Measurements from ENCODE around the gene EDC4. TPM values are rescaled to one million over a fixed set of nuclear protein-coding genes. Genes with fewer than 3 reads are reported as not detected.

Gene EDC4
- total RNA-seq, 2 experiments from 2014 or later: 99.6 to 102 TPM

- no peak overlapping the region for H3K27ac Mint-ChIP-seq
Observed at GRCh38 chr16:67879936-67880335, 7.1 kb downstream of the EDC4 start.

GRCh38 chr16:67880584-67880983 is 7.7 kb downstream of the EDC4 start:
- H3K27ac Mint-ChIP-seq: no peak overlapping the region
- DNase-seq: no peak
- no peaks in the 10 kb centered on the region for H3K27me3 Mint-ChIP-seq
- no peaks in the 10 kb centered on the region for H3K9me3 Mint-ChIP-seq
- H3K36me3 Mint-ChIP-seq: peaks cover 20% of the 10 kb centered on the region
- H3K4me3 Mint-ChIP-seq: no peak overlapping the region
- H3K4me1 Mint-ChIP-seq: peaks cover 1% of the 10 kb centered on the region

More at GRCh38 chr16:67879936-67880335, 7.1 kb downstream of the EDC4 start:
- Mint-ChIP-seq H3K9me3 (no peaks in the 10 kb centered on the region), H3K36me3 (peaks cover 23% of the 10 kb centered on the region), H3K4me3 (no peak overlapping the region), H3K4me1 (peaks cover 8% of the 10 kb centered on the region), H3K27me3 (no peaks in the 10 kb centered on the region)
- no peak for DNase-seq

- Mint-ChIP-seq H3K9me3 (no peaks in the 10 kb centered on the region), H3K4me1 (no peaks in the 10 kb centered on the region), H3K4me3 (no peak overlapping the region), H3K36me3 (peaks cover 20% of the 10 kb centered on the region), H3K27me3 (no peaks in the 10 kb centered on the region), H3K27ac (no peak overlapping the region)
- no peak for DNase-seq
Observed at GRCh38 chr16:67881621-67882161, 8.8 kb downstream of the EDC4 start.

- H3K36me3 Mint-ChIP-seq: peaks cover 18% of the 10 kb centered on the region
- H3K4me1 Mint-ChIP-seq: no peaks in the 10 kb centered on the region
- no peak overlapping the region for H3K4me3 Mint-ChIP-seq
- H3K27ac Mint-ChIP-seq: no peak overlapping the region
- DNase-seq: no peak
- H3K27me3 Mint-ChIP-seq: no peaks in the 10 kb centered on the region
- no peaks in the 10 kb centered on the region for H3K9me3 Mint-ChIP-seq
Observed at GRCh38 chr16:67882374-67883145, 9.7 kb downstream of the EDC4 start.

- H3K27me3 Mint-ChIP-seq: no peaks in the 10 kb centered on the region
- no peaks in the 10 kb centered on the region for H3K4me1 Mint-ChIP-seq
- H3K27ac Mint-ChIP-seq: no peak overlapping the region
Observed at GRCh38 chr16:67883146-67883871, 10.5 kb downstream of the EDC4 start.

DNA sequence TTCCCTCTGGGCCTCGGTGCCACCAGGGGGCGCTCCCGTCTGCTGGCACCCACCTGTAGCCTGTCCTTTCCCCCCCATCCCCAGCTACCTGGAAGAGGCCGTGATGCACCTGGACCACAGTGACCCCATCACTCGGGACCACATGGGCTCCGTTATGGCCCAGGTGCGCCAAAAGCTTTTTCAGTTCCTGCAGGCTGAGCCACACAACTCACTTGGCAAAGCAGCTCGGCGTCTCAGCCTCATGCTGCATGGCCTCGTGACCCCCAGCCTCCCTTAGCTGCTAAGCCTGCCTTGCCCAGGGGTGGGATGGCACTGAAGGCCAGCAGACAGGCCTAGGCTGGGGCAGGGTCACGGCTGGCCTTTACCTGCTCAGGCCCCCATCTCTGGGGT is 11.0 kb downstream of the EDC4 start:
- Mint-ChIP-seq H3K36me3 (peaks cover 14% of the 10 kb centered on the region), H3K27ac (no peak overlapping the region), H3K9me3 (no peaks in the 10 kb centered on the region), H3K4me3 (no peak overlapping the region), H3K4me1 (no peaks in the 10 kb centered on the region), H3K27me3 (no peaks in the 10 kb centered on the region)
- DNase-seq: peak; percentile 76

More at GRCh38 chr16:67883146-67883871, 10.5 kb downstream of the EDC4 start:
- Mint-ChIP-seq H3K4me3 (no peak overlapping the region), H3K9me3 (no peaks in the 10 kb centered on the region), H3K36me3 (peaks cover 14% of the 10 kb centered on the region)
- DNase-seq: no peak

- H3K36me3 Mint-ChIP-seq: peaks cover 14% of the 10 kb centered on the region
- H3K9me3 Mint-ChIP-seq: no peaks in the 10 kb centered on the region
- no peaks in the 10 kb centered on the region for H3K27me3 Mint-ChIP-seq
- H3K4me1 Mint-ChIP-seq: no peaks in the 10 kb centered on the region
- no peak within 1 kb of the TSS for H3K27ac Mint-ChIP-seq
- no peak within 1 kb of the TSS for H3K4me3 Mint-ChIP-seq
- no peak for DNase-seq
Observed at GRCh38 chr16:67884684-67885083, 11.8 kb downstream of the EDC4 start, which contains the start of gene NRN1L. NRN1L (plus strand) TSS chr16:67884885; CDS start chr16:67884904, 19 bp downstream.

DNA sequence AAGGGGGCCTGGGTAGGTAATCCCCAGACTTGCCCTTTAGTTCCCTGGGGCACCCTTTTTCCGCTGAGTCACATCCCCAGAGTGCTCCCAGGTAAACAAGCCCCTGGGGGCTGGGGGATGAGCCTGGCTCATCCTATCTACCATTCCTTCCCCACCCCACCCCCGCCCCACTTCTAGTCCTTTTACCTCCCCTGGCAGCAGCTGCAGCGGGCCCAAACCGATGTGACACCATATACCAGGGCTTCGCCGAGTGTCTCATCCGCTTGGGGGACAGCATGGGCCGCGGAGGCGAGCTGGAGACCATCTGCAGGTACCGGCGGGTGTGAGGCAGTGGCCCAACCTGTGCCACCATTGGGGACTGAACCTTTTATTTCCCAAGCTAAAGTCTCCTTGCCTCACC is 12.7 kb downstream of the EDC4 start:
- Mint-ChIP-seq H3K36me3 (peaks cover 10% of the 10 kb centered on the region), H3K27me3 (no peaks in the 10 kb centered on the region), H3K4me1 (no peaks in the 10 kb centered on the region), H3K9me3 (no peaks in the 10 kb centered on the region), H3K4me3 (no peak overlapping the region), H3K27ac (no peak overlapping the region)
- DNase-seq: no peak

- no peak overlapping the region for H3K4me3 Mint-ChIP-seq
- H3K27ac Mint-ChIP-seq: no peak overlapping the region
- no peaks in the 10 kb centered on the region for H3K4me1 Mint-ChIP-seq
- no peaks in the 10 kb centered on the region for H3K9me3 Mint-ChIP-seq
- H3K27me3 Mint-ChIP-seq: no peaks in the 10 kb centered on the region
- H3K36me3 Mint-ChIP-seq: peaks cover 10% of the 10 kb centered on the region
- no peak for DNase-seq
Observed at GRCh38 chr16:67885976-67886375, 13.1 kb downstream of the EDC4 start.

- Mint-ChIP-seq H3K4me3 (no peak overlapping the region), H3K27me3 (no peaks in the 10 kb centered on the region), H3K9me3 (no peaks in the 10 kb centered on the region), H3K36me3 (peaks cover 10% of the 10 kb centered on the region), H3K4me1 (no peaks in the 10 kb centered on the region), H3K27ac (peak overlapping the region; percentile 67)
- no peak for DNase-seq
Observed at GRCh38 chr16:67886387-67886786, 13.5 kb downstream of the EDC4 start.

- no peaks in the 10 kb centered on the region for H3K27me3 Mint-ChIP-seq
- H3K27ac Mint-ChIP-seq: no peak overlapping the region
- peaks cover 9% of the 10 kb centered on the region for H3K36me3 Mint-ChIP-seq
- H3K9me3 Mint-ChIP-seq: no peaks in the 10 kb centered on the region
- no peak overlapping the region for H3K4me3 Mint-ChIP-seq
- no peak for DNase-seq
- peaks cover 7% of the 10 kb centered on the region for H3K4me1 Mint-ChIP-seq
Observed at GRCh38 chr16:67888331-67888730, 15.5 kb downstream of the EDC4 start.

DNA sequence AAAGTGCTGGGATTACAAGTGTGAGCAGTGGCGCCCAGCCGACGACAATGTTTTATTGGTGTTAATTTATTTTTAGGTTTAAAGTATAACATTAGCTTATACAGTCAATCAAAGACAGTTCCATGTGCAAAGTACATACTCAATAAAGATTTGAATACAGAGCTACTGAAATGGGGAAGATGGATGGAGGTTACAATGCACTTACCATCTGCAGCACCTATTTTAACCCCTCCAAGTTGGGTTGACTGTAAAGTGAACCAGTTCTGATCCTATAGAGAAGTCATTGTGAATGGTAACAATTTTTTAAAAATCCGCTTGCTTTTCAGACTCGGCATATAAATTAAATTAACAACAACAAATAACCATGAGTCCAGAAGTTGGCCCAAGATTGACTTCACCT is 19.5 kb downstream of the EDC4 start:
- Mint-ChIP-seq H3K4me1 (peaks cover 19% of the 10 kb centered on the region), H3K4me3 (peak overlapping the region; percentile 81), H3K36me3 (no peaks in the 10 kb centered on the region), H3K9me3 (no peaks in the 10 kb centered on the region), H3K27ac (peak overlapping the region; percentile 46), H3K27me3 (no peaks in the 10 kb centered on the region)
- no peak for DNase-seq

DNA sequence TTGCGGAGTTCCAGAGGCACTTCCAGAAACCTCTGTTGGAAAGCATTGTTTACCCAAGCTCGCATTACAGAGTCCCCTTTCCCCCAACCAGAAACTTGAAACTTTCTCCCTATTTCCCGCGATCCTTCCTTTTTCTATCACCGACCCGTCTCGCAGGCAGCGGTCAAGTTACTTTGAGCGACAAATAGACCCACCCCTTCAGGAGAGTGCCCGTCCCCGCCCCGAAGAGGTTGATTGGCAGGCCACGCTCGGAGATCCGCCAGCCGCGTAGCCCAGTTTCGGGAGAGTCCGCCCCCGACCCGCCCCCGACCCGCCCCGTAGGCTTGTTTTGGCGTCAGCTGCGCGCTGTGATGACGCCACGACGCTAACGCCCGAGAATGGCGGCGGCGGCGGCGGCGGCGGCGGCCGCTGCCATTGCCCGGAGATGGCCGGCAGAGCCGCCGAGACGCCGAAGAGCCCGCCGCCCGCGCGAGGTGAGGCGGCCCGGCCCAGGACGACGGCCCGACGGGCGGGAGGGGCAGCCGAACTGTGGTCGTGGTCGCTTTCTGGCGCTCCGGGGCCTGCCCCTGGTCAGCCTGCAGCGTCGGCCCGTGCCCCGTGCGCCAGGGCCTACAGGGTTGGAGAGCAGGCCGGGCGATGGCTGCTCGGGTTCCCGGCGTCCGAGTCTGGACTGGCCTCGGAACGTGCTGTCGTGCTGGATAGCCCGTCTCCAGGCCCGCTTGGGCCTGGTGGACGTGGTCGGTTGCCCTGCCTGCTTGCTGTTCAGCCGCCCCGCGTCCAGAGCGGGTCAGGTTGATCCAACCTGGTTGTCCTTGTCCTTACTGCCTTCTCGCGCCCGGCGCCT is 20.3 kb downstream of the EDC4 start, which contains the start of gene PSKH1:
Gene PSKH1 (plus strand): TSS at position 356 of the 844 bp plus-strand sequence. CDS start 15,496 bp downstream, outside the sequence.
- no peaks in the 10 kb centered on the region for H3K36me3 Mint-ChIP-seq
- DNase-seq: peak; percentile 93
- H3K27me3 Mint-ChIP-seq: no peaks in the 10 kb centered on the region
- H3K27ac Mint-ChIP-seq: peak within 1 kb of the TSS; percentile 93
- no peaks in the 10 kb centered on the region for H3K9me3 Mint-ChIP-seq
- peak within 1 kb of the TSS; percentile 97 for H3K4me3 Mint-ChIP-seq
- peaks cover 19% of the 10 kb centered on the region for H3K4me1 Mint-ChIP-seq

DNA sequence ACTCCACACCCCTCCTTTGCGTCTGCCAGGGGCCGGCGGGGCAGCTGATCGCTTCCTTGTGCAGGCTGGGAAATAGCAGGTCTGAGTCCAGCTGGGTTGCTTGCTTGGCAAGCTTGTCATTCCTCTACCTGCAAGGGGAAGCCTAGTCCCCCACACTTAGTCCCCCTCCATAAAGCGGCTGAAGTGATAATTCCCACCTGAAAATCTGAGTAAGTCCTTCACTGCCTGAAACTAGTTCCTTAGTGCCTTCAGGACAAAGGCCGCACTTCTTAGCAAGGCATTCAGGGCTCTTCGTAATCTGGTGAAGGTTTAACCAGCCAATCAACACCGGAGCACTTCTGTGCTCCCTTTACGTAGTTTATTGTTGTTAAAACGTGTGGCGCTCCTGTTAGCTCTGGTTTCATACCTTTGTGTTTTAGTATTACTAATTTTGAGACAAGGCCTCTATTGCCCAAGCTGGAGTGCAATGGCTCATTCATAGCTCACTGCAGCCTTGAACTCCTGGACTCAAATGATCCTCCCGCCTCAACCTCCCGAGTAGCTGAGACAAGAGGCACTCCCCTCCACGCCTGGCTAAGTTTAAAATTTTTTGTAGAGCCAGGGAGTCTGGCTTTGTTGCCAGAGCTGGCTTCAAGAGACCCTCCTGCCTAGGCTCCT is 21.0 kb downstream of the EDC4 start:
- Mint-ChIP-seq H3K9me3 (no peaks in the 10 kb centered on the region), H3K27ac (peak overlapping the region; percentile 93), H3K4me3 (peak overlapping the region; percentile 97), H3K27me3 (no peaks in the 10 kb centered on the region), H3K36me3 (no peaks in the 10 kb centered on the region), H3K4me1 (peaks cover 22% of the 10 kb centered on the region)
- no peak for DNase-seq
